CD4-positive, CD25-positive, alpha-beta regulatory T cell (primary cell): ENCODE data around the gene CFAP410. TPM values are rescaled to one million over a fixed set of nuclear protein-coding genes. Genes with fewer than 3 reads are reported as not detected.

Experiments
- ATAC-seq, 2 donors: fragments of 150-1000 bp; cut with Tn5 transposase; one replicate each; pipeline ENCODE4 v1.10.0; 2021; ENCODE audit warnings: low read depth in 2 of 2, moderate number of reproducible peaks in 2 of 2, moderate library complexity in 1 of 2
- DNase-seq, 3 donors: peaks; one replicate each; pipeline versions ENCODE4 v3.0.0 to v3.0.0-alpha.2; 2012 to 2022; ENCODE audit warnings: mixed read lengths in 1 of 3
- H3K27ac ChIP-seq: one replicate; pipeline ENCODE4 v1.7.0; 2013; ENCODE audit warnings: mild to moderate bottlenecking, low read length; ENCODE audit not compliant: insufficient read depth, poor library complexity, severe bottlenecking
- H3K27me3 ChIP-seq: one replicate; pipeline ENCODE4 v1.7.0; 2013; ENCODE audit warnings: low read length; ENCODE audit not compliant: control insufficient read depth, insufficient read depth
- H3K36me3 ChIP-seq: one replicate; pipeline ENCODE4 v1.7.0; 2013; ENCODE audit warnings: mild to moderate bottlenecking, low read length, moderate library complexity; ENCODE audit not compliant: control insufficient read depth, insufficient read depth
- H3K4me1 ChIP-seq: 2 replicates; pipeline ENCODE4 v1.7.0; 2013; ENCODE audit warnings: mild to moderate bottlenecking, low read length; ENCODE audit not compliant: insufficient read depth, control insufficient read depth, poor library complexity, severe bottlenecking
- H3K4me3 ChIP-seq: one replicate; pipeline ENCODE4 v1.7.0; 2013; ENCODE audit warnings: low read depth, mild to moderate bottlenecking, low read length, moderate library complexity
- H3K9me3 ChIP-seq, 2 experiments: 1 replicate in 1 of 2; 2 replicates in 1 of 2; pipeline ENCODE4 v1.7.0; 2013; ENCODE audit warnings: low read length in 2 of 2, mild to moderate bottlenecking in 1 of 2, moderate library complexity in 1 of 2; ENCODE audit not compliant: control insufficient read depth in 2 of 2
- H3K27ac Mint-ChIP-seq, 3 donors: one replicate each; pipeline ENCODE4 v1.8.0; 2020 to 2022; ENCODE audit warnings: mild to moderate bottlenecking in 3 of 3, mixed read lengths in 3 of 3, moderate library complexity in 2 of 3
- H3K27me3 Mint-ChIP-seq: one replicate; pipeline ENCODE4 v1.8.0; 2022; ENCODE audit warnings: mild to moderate bottlenecking, mixed read lengths
- H3K36me3 Mint-ChIP-seq: one replicate; pipeline ENCODE4 v1.8.0; 2020; ENCODE audit warnings: mixed read lengths
- H3K4me1 Mint-ChIP-seq, 4 donors: one replicate each; pipeline ENCODE4 v1.8.0; 2020 to 2022; ENCODE audit warnings: mixed read lengths in 4 of 4, mild to moderate bottlenecking in 1 of 4
- H3K4me3 Mint-ChIP-seq, 4 donors: one replicate each; pipeline ENCODE4 v1.8.0; 2020 to 2022; ENCODE audit warnings: mild to moderate bottlenecking in 4 of 4, mixed read lengths in 4 of 4, moderate library complexity in 3 of 4
- H3K9me3 Mint-ChIP-seq, 7 donors: one replicate each; pipeline ENCODE4 v1.8.0; 2020 to 2022; ENCODE audit warnings: mixed read lengths in 7 of 7, mild to moderate bottlenecking in 3 of 7, moderate library complexity in 2 of 7
- polyA plus RNA-seq, 4 donors: library from polyadenylated mRNA; unstranded; fragments of 300-500 nt; fragmentation: Illumina TruSeq; gene quantifications; one replicate each; pipeline ENCODE4 v1.2.3, GENCODE V29; 2021
- total RNA-seq: library from RNA; stranded (reverse); gene quantifications from one replicate; pipeline ENCODE4 v1.2.3, GENCODE V29; 2022

The CFAP410 gene
- total and polyA plus RNA-seq, 5 donors from 2014 or later = 16.4 to 49.1 (median 17.2) TPM

DNA sequence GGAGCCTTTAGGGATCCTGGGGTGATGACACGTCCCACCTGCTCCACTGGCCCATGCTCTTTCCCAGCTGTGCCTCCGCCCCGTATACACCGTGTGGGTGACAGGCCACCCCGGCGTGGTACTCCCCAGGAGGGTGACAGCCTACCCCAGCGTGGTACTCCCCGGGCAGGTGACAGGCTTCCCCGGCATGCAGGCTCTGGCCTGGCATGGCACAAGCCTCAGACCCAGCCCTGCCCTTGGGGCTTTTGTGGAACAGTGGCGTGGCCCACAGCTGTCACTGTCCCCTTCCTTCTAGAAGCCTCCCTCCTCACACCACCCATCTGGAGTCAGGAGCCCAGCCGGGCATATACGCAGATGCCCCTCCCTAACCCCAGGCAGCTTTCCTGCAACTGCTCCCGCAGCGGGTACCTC lies 44.0 kb downstream of the CFAP410 start:
- no peaks in the 10 kb centered on the region for H3K9me3 Mint-ChIP-seq
- H3K4me3 ChIP-seq = no peak overlapping the region
- no peaks in the 10 kb centered on the region for H3K9me3 ChIP-seq
- H3K27me3 ChIP-seq = no peaks in the 10 kb centered on the region
- peaks cover 0 to 40% (median 13%) of the 10 kb centered on the region in 4 donors for H3K4me1 Mint-ChIP-seq
- H3K27ac Mint-ChIP-seq = peak overlapping the region in 2 of 3 donors; percentile 62 to 89
- peak overlapping the region in 1 of 4 donors; percentile 47 for H3K4me3 Mint-ChIP-seq
- no peaks in the 10 kb centered on the region for H3K36me3 ChIP-seq
- no peak overlapping the region for H3K27ac ChIP-seq
- H3K4me1 ChIP-seq = peaks cover 46% of the 10 kb centered on the region
- no peaks in the 10 kb centered on the region for H3K36me3 Mint-ChIP-seq
- peaks cover 4% of the 10 kb centered on the region for H3K27me3 Mint-ChIP-seq
- ATAC-seq = no peak
- DNase-seq = no peak

DNA sequence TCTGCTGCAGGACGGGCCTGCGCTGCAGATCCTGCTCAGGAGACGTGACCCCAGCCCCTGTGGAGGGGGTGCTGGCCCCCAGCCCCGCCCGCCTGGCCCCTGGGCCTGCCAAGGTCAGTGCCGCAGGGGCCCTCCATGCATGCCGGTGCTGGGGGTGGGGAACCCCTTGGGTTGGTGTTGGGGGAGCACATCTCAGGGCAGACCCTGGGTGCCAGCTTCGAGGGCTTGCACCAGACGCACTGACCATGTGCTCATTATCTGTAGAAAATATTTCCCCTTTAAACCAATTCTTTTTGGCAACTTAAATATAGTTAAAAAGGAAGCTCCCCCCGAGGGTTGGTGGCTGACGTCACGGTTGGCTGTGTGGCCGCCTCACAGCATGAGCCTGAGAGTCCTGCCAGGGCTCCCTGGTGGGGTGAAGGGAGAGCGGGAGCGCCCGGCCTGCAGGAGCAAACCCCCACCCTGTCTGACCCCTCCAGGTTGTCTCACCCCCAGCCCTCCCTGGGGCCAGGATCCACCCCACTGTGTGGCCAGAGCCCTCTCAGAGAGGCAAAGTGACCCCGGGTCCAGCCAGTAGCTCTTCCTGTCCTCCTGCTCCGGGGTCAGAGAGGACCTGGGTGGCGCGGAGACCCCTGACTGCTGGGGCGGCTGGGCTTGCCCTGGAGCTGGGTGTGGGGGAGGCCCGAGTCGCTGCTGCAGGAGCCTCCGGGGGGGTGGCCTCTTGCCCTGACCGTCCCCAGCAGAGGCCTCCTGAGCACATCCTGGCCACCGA lies 44.6 kb downstream of the CFAP410 start:
- no peak overlapping the region for H3K27ac ChIP-seq
- peaks cover 0 to 40% (median 14%) of the 10 kb centered on the region in 4 donors for H3K4me1 Mint-ChIP-seq
- ATAC-seq = no peak
- H3K27me3 ChIP-seq = no peaks in the 10 kb centered on the region
- DNase-seq = no peak
- H3K4me3 ChIP-seq = no peak overlapping the region
- no peaks in the 10 kb centered on the region for H3K36me3 ChIP-seq
- peak overlapping the region in 1 of 4 donors; percentile 47 for H3K4me3 Mint-ChIP-seq
- peaks cover 4% of the 10 kb centered on the region for H3K27me3 Mint-ChIP-seq
- no peaks in the 10 kb centered on the region for H3K9me3 Mint-ChIP-seq
- no peaks in the 10 kb centered on the region for H3K9me3 ChIP-seq
- H3K4me1 ChIP-seq = peaks cover 45% of the 10 kb centered on the region
- no peaks in the 10 kb centered on the region for H3K36me3 Mint-ChIP-seq
- H3K27ac Mint-ChIP-seq = no peak overlapping the region

DNA sequence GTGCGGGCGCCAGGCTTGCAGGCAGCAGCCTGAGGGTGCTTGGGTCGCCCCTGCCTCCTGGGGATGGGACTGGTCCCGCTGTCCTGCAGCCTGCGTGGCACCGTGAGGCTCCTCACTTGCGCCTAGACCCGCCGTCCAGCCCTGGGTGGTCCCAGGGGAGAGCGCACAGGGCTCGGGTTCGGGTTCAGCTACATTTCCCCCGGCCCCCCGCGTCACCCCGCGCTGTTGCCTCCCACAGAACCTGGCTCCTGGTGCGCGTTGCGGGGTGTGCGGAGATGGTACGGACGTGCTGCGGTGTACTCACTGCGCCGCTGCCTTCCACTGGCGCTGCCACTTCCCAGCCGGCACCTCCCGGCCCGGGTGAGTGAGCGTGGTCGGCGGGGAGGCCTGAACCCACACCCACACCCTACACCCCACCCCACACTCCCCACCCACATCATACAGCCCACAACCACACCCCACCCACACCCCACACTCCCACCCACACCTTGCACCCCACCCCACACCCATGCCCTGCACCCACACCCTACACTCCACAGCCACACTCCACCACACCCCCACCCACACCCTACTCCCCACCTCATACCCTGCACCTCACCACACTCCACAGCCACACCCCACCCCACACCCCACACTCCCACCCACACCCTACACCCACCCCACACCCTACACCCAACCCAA lies 45.5 kb downstream of the CFAP410 start:
- peak in 2 of 3 donors; percentile 37 to 57 for DNase-seq
- H3K4me1 Mint-ChIP-seq = peaks cover 0 to 34% (median 12%) of the 10 kb centered on the region in 4 donors

DNA sequence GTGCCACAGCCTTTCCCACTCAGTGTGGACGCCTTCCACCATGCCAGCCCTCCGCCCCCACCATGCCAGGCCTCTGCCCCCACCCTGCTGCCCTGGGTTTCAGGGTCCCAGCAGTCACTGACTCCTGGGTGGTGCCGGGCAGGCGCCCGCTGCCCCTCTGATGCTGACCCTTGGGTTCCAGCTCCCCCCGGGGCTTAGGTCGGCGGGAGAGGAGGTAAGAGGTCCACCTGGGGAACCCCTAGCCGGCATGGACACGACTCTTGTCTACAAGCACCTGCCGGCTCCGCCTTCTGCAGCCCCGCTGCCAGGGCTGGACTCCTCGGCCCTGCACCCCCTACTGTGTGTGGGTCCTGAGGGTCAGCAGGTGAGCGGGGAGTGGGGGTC lies 46.4 kb downstream of the CFAP410 start:
- Histone ChIP-seq H3K4me1 (peaks cover 29% of the 10 kb centered on the region), H3K36me3 (no peaks in the 10 kb centered on the region), H3K27ac (no peak overlapping the region), H3K4me3 (no peak overlapping the region), H3K9me3 (no peaks in the 10 kb centered on the region), H3K27me3 (no peaks in the 10 kb centered on the region)
- DNase-seq (no peak), ATAC-seq (no peak)
- H3K4me3 Mint-ChIP-seq = peak overlapping the region in 1 of 4 donors; percentile 51
- H3K4me1 Mint-ChIP-seq = peaks cover 0 to 27% (median 6%) of the 10 kb centered on the region in 4 donors
- no peaks in the 10 kb centered on the region for H3K9me3 Mint-ChIP-seq
- H3K27ac Mint-ChIP-seq = no peak overlapping the region
- peaks cover 4% of the 10 kb centered on the region for H3K27me3 Mint-ChIP-seq
- H3K36me3 Mint-ChIP-seq = no peaks in the 10 kb centered on the region

More for the DNA sequence above, 45.5 kb downstream of the CFAP410 start:
- H3K36me3 ChIP-seq = no peaks in the 10 kb centered on the region
- H3K27me3 Mint-ChIP-seq = peaks cover 4% of the 10 kb centered on the region
- H3K4me3 Mint-ChIP-seq = no peak overlapping the region
- H3K27me3 ChIP-seq = no peaks in the 10 kb centered on the region
- peaks cover 38% of the 10 kb centered on the region for H3K4me1 ChIP-seq
- no peaks in the 10 kb centered on the region for H3K9me3 ChIP-seq
- peak in 1 of 2 donors; percentile 34 for ATAC-seq
- H3K36me3 Mint-ChIP-seq = no peaks in the 10 kb centered on the region
- H3K27ac Mint-ChIP-seq = no peak overlapping the region
- H3K9me3 Mint-ChIP-seq = no peaks in the 10 kb centered on the region
- no peak overlapping the region for H3K27ac ChIP-seq
- H3K4me3 ChIP-seq = no peak overlapping the region

DNA sequence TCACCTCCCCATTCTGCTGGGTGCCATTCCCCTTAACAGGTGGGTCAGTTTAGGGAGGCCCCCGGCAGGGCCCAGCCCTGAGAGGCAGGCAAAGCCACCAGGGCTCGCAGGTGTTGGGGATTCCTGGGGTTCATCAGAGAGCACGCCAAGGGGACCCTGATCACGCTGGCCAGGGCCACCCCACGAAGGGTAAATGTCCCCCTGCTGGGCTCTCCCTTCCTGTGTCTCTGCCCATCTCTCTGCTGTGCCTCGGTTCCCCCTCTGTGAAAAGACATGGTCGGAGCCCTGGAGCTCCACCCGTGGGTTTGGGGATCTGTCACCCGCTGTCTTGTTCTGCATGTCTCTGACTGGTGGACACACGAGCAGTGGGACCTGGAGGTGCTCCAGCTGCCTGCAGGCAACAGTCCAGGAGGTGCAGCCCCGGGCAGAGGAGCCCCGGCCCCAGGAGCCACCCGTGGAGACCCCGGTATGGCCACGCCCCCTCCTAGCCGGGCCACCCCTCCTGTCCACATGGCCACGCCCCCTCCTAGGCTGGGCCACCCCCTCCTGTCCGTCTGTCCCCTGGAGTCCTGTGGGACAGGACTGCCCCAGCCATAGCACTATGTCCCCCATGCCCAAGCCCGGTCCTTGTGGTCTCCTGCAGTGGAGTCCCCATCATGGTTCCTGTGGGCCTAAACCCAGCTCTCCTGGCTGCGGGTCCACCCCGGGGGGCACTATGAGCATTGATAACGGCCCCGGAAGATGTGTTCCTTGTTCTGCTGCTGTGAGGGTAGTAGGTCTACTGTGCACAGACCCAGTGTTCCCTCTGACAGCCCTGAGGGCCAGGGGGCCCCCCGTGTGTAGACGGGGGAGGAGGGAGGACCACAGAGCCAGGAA lies 47.0 kb downstream of the CFAP410 start:
- Histone ChIP-seq H3K27ac (no peak overlapping the region), H3K27me3 (no peaks in the 10 kb centered on the region), H3K36me3 (no peaks in the 10 kb centered on the region), H3K4me3 (no peak overlapping the region), H3K9me3 (no peaks in the 10 kb centered on the region), H3K4me1 (peaks cover 23% of the 10 kb centered on the region)
- no peak overlapping the region for H3K4me3 Mint-ChIP-seq
- H3K4me1 Mint-ChIP-seq = peaks cover 0 to 21% (median 4%) of the 10 kb centered on the region in 4 donors
- peak overlapping the region in 2 of 3 donors; percentile 11 to 71 for H3K27ac Mint-ChIP-seq
- DNase-seq (no peak), ATAC-seq (no peak)
- H3K9me3 Mint-ChIP-seq = no peaks in the 10 kb centered on the region
- peaks cover 4% of the 10 kb centered on the region for H3K27me3 Mint-ChIP-seq
- no peaks in the 10 kb centered on the region for H3K36me3 Mint-ChIP-seq

DNA sequence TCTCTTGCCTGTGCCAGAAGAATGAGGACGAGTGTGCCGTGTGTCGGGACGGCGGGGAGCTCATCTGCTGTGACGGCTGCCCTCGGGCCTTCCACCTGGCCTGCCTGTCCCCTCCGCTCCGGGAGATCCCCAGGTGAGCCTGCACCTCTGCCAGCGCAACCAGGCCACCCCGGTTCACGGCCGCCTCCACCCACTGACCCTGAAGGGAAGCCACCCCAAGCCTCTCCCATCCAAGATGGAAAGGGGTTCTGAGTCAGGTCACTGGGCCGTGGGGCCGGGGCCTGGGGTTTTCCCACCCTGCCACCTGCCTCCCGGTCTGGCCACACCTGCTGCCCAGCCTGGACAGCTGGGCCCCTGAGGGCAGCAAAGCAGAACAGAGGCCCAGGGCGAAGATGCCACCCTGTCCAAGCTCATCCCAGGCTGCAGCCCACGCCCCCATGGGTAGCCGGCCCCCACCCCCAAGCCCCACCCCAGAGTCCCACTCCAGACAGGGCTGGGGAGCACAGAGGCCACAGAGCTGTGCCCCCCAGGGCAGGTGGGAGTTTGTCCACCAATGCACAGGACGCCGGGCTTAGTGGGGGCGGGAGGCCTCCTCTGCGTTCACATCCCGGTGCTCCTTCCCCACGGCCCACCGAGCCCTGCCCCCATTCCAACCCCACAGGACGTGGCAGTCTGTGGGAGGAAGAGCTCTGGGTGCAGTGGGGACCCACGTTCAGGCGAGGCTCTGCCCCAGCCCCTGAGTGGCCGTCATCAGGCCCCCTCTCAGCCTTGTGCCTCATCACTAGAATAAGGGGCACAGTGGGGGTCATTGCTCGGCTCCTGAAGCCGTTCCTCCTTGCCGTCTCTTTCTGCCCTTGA lies 47.9 kb downstream of the CFAP410 start:
- Mint-ChIP-seq H3K36me3 (no peaks in the 10 kb centered on the region), H3K27me3 (peaks cover 4% of the 10 kb centered on the region), H3K4me1 (peaks cover 0 to 21% (median 4%) of the 10 kb centered on the region in 4 donors), H3K4me3 (peak overlapping the region in 2 of 4 donors; percentile 32 to 39), H3K27ac (peak overlapping the region in 2 of 3 donors; percentile 11 to 71), H3K9me3 (no peaks in the 10 kb centered on the region)
- Histone ChIP-seq H3K27me3 (no peaks in the 10 kb centered on the region), H3K27ac (no peak overlapping the region), H3K36me3 (no peaks in the 10 kb centered on the region), H3K4me1 (peaks cover 23% of the 10 kb centered on the region), H3K4me3 (no peak overlapping the region), H3K9me3 (no peaks in the 10 kb centered on the region)
- ATAC-seq (no peak), DNase-seq (no peak)
